Neural cell (in vitro differentiated cells): ENCODE measurements around the gene ANKRD55. TPM values are rescaled to one million over a fixed set of nuclear protein-coding genes. Genes with fewer than 3 reads are reported as not detected.

Experiments used
- H2AFZ ChIP-seq: fragments of 200-600, 300-800 bp; sonication (generic), shearing (Covaris generic); 2 replicates; pipeline ENCODE4 v1.6.0; 2014; ENCODE audit warnings: low read depth, mild to moderate bottlenecking, antibody characterized with exemption, low read length, moderate library complexity
- H3F3A ChIP-seq: fragments of 200-600 bp; shearing (Covaris generic); 2 replicates; pipeline ENCODE4 v1.6.1; 2016; ENCODE audit warnings: mild to moderate bottlenecking, moderate library complexity, mixed read lengths, antibody characterized with exemption, low read length; ENCODE audit not compliant: insufficient read depth, poor library complexity, severe bottlenecking
- H3K27ac ChIP-seq: fragments of 200-600, 300-800 bp; sonication (generic), shearing (Covaris generic); 2 replicates; pipeline ENCODE4 v1.5.1; 2014; ENCODE audit warnings: mild to moderate bottlenecking, low read length, moderate library complexity
- H3K27me3 ChIP-seq: fragments of 300-800, 200-600 bp; sonication (generic), shearing (Covaris generic); 2 replicates; pipeline ENCODE4 v1.6.0; 2014; ENCODE audit warnings: mild to moderate bottlenecking, low read depth, low read length, moderate library complexity; ENCODE audit not compliant: insufficient read depth
- H3K36me3 ChIP-seq: fragments of 300-800, 200-600 bp; sonication (generic), shearing (Covaris generic); 2 replicates; pipeline ENCODE4 v1.5.1; 2014; ENCODE audit warnings: mild to moderate bottlenecking, antibody characterized with exemption, low read length, moderate library complexity; ENCODE audit not compliant: insufficient read depth
- H3K4me2 ChIP-seq: fragments of 300-800, 200-600 bp; sonication (generic), shearing (Covaris generic); 2 replicates; pipeline ENCODE4 v1.6.0; 2014; ENCODE audit warnings: mild to moderate bottlenecking, low read length
- H3K4me3 ChIP-seq: fragments of 300-800, 200-600 bp; sonication (generic), shearing (Covaris generic); 2 replicates; pipeline ENCODE4 v1.5.1; 2014; ENCODE audit warnings: mild to moderate bottlenecking, low read length, moderate library complexity
- H3K79me2 ChIP-seq: fragments of 200-600 bp; shearing (Covaris generic); replicated peaks from 2 replicates; pipeline ENCODE4 v1.6.0; 2014; ENCODE audit warnings: mild to moderate bottlenecking, low read length, moderate library complexity; ENCODE audit not compliant: insufficient read depth
- H3K9ac ChIP-seq: fragments of 300-800, 200-600 bp; sonication (generic), shearing (Covaris generic); 2 replicates; pipeline ENCODE4 v1.6.1; 2016; ENCODE audit warnings: mild to moderate bottlenecking, low read length, mixed read lengths
- H3K9me2 ChIP-seq: fragments of 200-600 bp; shearing (Covaris generic); 2 replicates; pipeline ENCODE4 v1.6.1; 2016; ENCODE audit warnings: mild to moderate bottlenecking, low read length, mixed read lengths; ENCODE audit not compliant: insufficient read depth
- H3K9me3 ChIP-seq: fragments of 200-600, 300-800 bp; sonication (generic), shearing (Covaris generic); 2 replicates; pipeline ENCODE4 v1.6.1; 2016; ENCODE audit warnings: mild to moderate bottlenecking, mixed run types, low read length, moderate library complexity, mixed read lengths
- H4K20me1 ChIP-seq: fragments of 200-600 bp; shearing (Covaris generic); 2 replicates; pipeline ENCODE4 v1.6.1; 2016; ENCODE audit warnings: mild to moderate bottlenecking, mixed run types; ENCODE audit not compliant: insufficient read depth
- CTCF ChIP-seq: fragments of 450-650 bp; IDR thresholded peaks from 2 replicates; pipeline ENCODE4 v1.5.1; 2014; ENCODE audit warnings: antibody characterized with exemption, mild to moderate bottlenecking, moderate library complexity; ENCODE audit not compliant: poor library complexity, severe bottlenecking
- EP300 ChIP-seq: fragments of 450-650 bp; conservative IDR thresholded peaks from 2 replicates; pipeline ENCODE4 v1.6.1; 2014; ENCODE audit warnings: antibody characterized with exemption, mild to moderate bottlenecking, moderate library complexity; ENCODE audit not compliant: poor library complexity, severe bottlenecking
- EZH2 ChIP-seq: fragments of 200-600, 300-800 bp; shearing (Covaris generic), sonication (generic); IDR thresholded peaks from 2 replicates; pipeline ENCODE4 v1.6.1; 2014; ENCODE audit warnings: antibody characterized with exemption, low read length, borderline replicate concordance, mild to moderate bottlenecking; ENCODE audit not compliant: insufficient read depth, poor library complexity, severe bottlenecking
- MXI1 ChIP-seq: fragments of 450-650 bp; conservative IDR thresholded peaks from 2 replicates; pipeline ENCODE4 v1.6.1; 2014; ENCODE audit warnings: antibody characterized with exemption, mild to moderate bottlenecking; ENCODE audit not compliant: poor library complexity, severe bottlenecking
- POLR2AphosphoS5 ChIP-seq: IDR thresholded peaks from 2 replicates; pipeline ENCODE4 v1.6.1; 2012
- RAD21 ChIP-seq: fragments of 450-650 bp; conservative IDR thresholded peaks from 2 replicates; pipeline ENCODE4 v1.6.1; 2014; ENCODE audit warnings: antibody characterized with exemption, mild to moderate bottlenecking, moderate library complexity
- REST ChIP-seq: IDR thresholded peaks from 2 replicates; pipeline ENCODE4 v1.6.1; 2012; ENCODE audit warnings: borderline replicate concordance
- SMC3 ChIP-seq: fragments of 450-650 bp; conservative IDR thresholded peaks from 2 replicates; pipeline ENCODE4 v1.6.1; 2014; ENCODE audit warnings: antibody characterized with exemption, mild to moderate bottlenecking, moderate library complexity; ENCODE audit not compliant: poor library complexity
- TAF1 ChIP-seq: IDR thresholded peaks from 2 replicates; pipeline ENCODE4 v1.6.1; 2012; ENCODE audit warnings: low read depth
- polyA plus RNA-seq: library from polyadenylated mRNA; depleted of rRNA; stranded (reverse); fragments of >200 nt; gene quantifications from 2 replicates; pipeline ENCODE4 v1.2.3, GENCODE V29; 2014

ANKRD55 gene
- polyA plus RNA-seq, 1 donor from 2014 or later: 49.8 TPM

- H3K4me3 ChIP-seq: no peak overlapping the region
- no peaks in the 10 kb centered on the region for H3K27me3 ChIP-seq
- no peak overlapping the region for H3K9ac ChIP-seq
- no peaks in the 10 kb centered on the region for H3K36me3 ChIP-seq
- H3F3A ChIP-seq: no peaks in the 10 kb centered on the region
- no peaks in the 10 kb centered on the region for H3K79me2 ChIP-seq
- H3K9me2 ChIP-seq: no peaks in the 10 kb centered on the region
- no peaks in the 10 kb centered on the region for H4K20me1 ChIP-seq
- TF ChIP-seq TAF1 (no peak), RAD21 (no peak), EP300 (no peak), CTCF (no peak)
- H2AFZ ChIP-seq: no peak overlapping the region
- no peaks in the 10 kb centered on the region for H3K9me3 ChIP-seq
- no peak overlapping the region for H3K4me2 ChIP-seq
- H3K27ac ChIP-seq: no peak overlapping the region
Observed at GRCh38 chr5:56142614-56143372, 90.3 kb downstream of the ANKRD55 start.

- no peaks in the 10 kb centered on the region for H3K36me3 ChIP-seq
- TF ChIP-seq MXI1: no peak
- no peak for TF ChIP-seq EZH2
- no peak for TF ChIP-seq POLR2AphosphoS5
- TF ChIP-seq RAD21: no peak
- no peak for TF ChIP-seq CTCF
- no peak for TF ChIP-seq REST
- TF ChIP-seq EP300: no peak
- no peak for TF ChIP-seq TAF1
- TF ChIP-seq SMC3: no peak
- no peaks in the 10 kb centered on the region for H3F3A ChIP-seq
- H3K27me3 ChIP-seq: no peaks in the 10 kb centered on the region
- H3K9me2 ChIP-seq: no peaks in the 10 kb centered on the region
- no peak overlapping the region for H3K4me3 ChIP-seq
- no peak overlapping the region for H3K9ac ChIP-seq
- H3K9me3 ChIP-seq: no peaks in the 10 kb centered on the region
- no peak overlapping the region for H3K27ac ChIP-seq
- H3K79me2 ChIP-seq: no peaks in the 10 kb centered on the region
- H4K20me1 ChIP-seq: no peaks in the 10 kb centered on the region
- H2AFZ ChIP-seq: no peak overlapping the region
- H3K4me2 ChIP-seq: no peak overlapping the region
Observed at GRCh38 chr5:56142233-56142613, 90.9 kb downstream of the ANKRD55 start.
